OCI-LY7 (cell line): Measurements from ENCODE around the gene AGAP3. TPM values are rescaled to one million over a fixed set of nuclear protein-coding genes. Genes with fewer than 3 reads are reported as not detected.

Experiments used
- BruUV-seq: library from RNA; stranded (reverse); fragments of 400-500 nt; replicated peaks from 2 replicates; lab custom pipeline; 2021; lab: Mats Ljungman, UMichigan
- CTCF ChIA-PET: fragments of 300-600 bp; sonication (Branson Sonifier 250); formaldehyde crosslinking; loops from one replicate; lab custom pipeline; 2022; ENCODE audit warnings: antibody characterized with exemption; ENCODE audit not compliant: unreplicated experiment; lab: Charles Lee
- POLR2A ChIA-PET: fragments of 300-600 bp; sonication (Branson Sonifier 250); formaldehyde crosslinking; loops from one replicate; lab custom pipeline; 2022; ENCODE audit warnings: antibody characterized with exemption; lab: Charles Lee
- DNase-seq: peaks from one replicate; pipeline ENCODE4 v3.0.0-alpha.2; 2015; ENCODE audit warnings: low spot score
- H2AFZ ChIP-seq: fragments of 200-600 bp; sonication (generic), shearing (Covaris generic); 2 replicates; pipeline ENCODE4 v1.6.1; 2014; ENCODE audit warnings: mild to moderate bottlenecking, antibody characterized with exemption, low read length, moderate library complexity
- H3K27ac ChIP-seq: fragments of 200-600 bp; sonication (generic); 2 replicates; pipeline ENCODE4 v1.5.1; 2014; ENCODE audit warnings: mixed run types, low read depth, mild to moderate bottlenecking, moderate library complexity, low read length, inconsistent platforms; ENCODE audit not compliant: poor library complexity, severe bottlenecking
- H3K36me3 ChIP-seq: fragments of 200-600 bp; sonication (generic); 2 replicates; pipeline ENCODE4 v1.6.1; 2014; ENCODE audit warnings: mild to moderate bottlenecking, antibody characterized with exemption, low read length, moderate library complexity, mixed read lengths; ENCODE audit not compliant: insufficient read depth
- H3K4me1 ChIP-seq: fragments of 200-600 bp; sonication (generic); 2 replicates; pipeline ENCODE4 v1.5.1; 2014; ENCODE audit warnings: mild to moderate bottlenecking, low read length; ENCODE audit not compliant: insufficient read depth, poor library complexity, severe bottlenecking
- H3K4me2 ChIP-seq: fragments of 200-600 bp; sonication (generic); 2 replicates; pipeline ENCODE4 v1.6.1; 2014; ENCODE audit warnings: mild to moderate bottlenecking, low read length
- H3K4me3 ChIP-seq: fragments of 200-600 bp; sonication (generic); 2 replicates; pipeline ENCODE4 v1.5.1; 2014; ENCODE audit warnings: mild to moderate bottlenecking, low read depth, low read length; ENCODE audit not compliant: poor library complexity, severe bottlenecking
- H3K79me2 ChIP-seq: fragments of 200-600 bp; sonication (generic); 2 replicates; pipeline ENCODE4 v1.6.1; 2016; ENCODE audit warnings: low read depth, mild to moderate bottlenecking, low read length, moderate library complexity, mixed read lengths; ENCODE audit not compliant: insufficient read depth
- H3K9me2 ChIP-seq: fragments of 200-600 bp; sonication (generic); 2 replicates; pipeline ENCODE4 v1.6.1; 2016; ENCODE audit warnings: mild to moderate bottlenecking, low read length, mixed read lengths; ENCODE audit not compliant: insufficient read depth
- H3K9me3 ChIP-seq: fragments of 200-600 bp; sonication (generic); 2 replicates; pipeline ENCODE4 v1.6.1; 2014; ENCODE audit warnings: mild to moderate bottlenecking, mixed run types, low read length, mixed read lengths
- H4K20me1 ChIP-seq: fragments of 200-600 bp; sonication (generic); 2 replicates; pipeline ENCODE4 v1.6.1; 2014; ENCODE audit warnings: mild to moderate bottlenecking, antibody characterized with exemption, low read length, moderate library complexity, mixed read lengths; ENCODE audit not compliant: insufficient read depth
- EZH2phosphoT487 ChIP-seq: fragments of 200-600 bp; sonication (generic); IDR thresholded peaks from 2 replicates; pipeline ENCODE4 v1.6.1; 2018; ENCODE audit warnings: low read depth, borderline replicate concordance, mild to moderate bottlenecking, mixed run types, antibody characterized with exemption, low read length, moderate library complexity, mixed read lengths
- intact Hi-C: fragments of 100-400 bp; cut with micrococcal nuclease; formaldehyde crosslinking; loops from one replicate; pipeline ENCODE4 v1.10.0; 2022; ENCODE audit not compliant: unreplicated experiment
- total RNA-seq, 2 experiments: library from RNA; depleted of rRNA in 1 of 2; stranded (reverse); fragments of >200 nt in 1 of 2; shearing (Covaris generic) in 1 of 2; gene quantifications; 2 replicates each; pipeline ENCODE4 v1.2.3, GENCODE V29; 2014 to 2022
- TF ChIP-seq, protein P1 (sequence below): fragments of 200-600 bp; sonication (generic); conservative IDR thresholded peaks from 2 replicates; pipeline ENCODE4 v1.5.1; 2014; ENCODE audit warnings: mild to moderate bottlenecking, antibody characterized with exemption, low read length, moderate library complexity, mixed read lengths

The AGAP3 gene
- total RNA-seq, 2 experiments from 2014 or later = 4.8 to 30.9 TPM

DNA sequence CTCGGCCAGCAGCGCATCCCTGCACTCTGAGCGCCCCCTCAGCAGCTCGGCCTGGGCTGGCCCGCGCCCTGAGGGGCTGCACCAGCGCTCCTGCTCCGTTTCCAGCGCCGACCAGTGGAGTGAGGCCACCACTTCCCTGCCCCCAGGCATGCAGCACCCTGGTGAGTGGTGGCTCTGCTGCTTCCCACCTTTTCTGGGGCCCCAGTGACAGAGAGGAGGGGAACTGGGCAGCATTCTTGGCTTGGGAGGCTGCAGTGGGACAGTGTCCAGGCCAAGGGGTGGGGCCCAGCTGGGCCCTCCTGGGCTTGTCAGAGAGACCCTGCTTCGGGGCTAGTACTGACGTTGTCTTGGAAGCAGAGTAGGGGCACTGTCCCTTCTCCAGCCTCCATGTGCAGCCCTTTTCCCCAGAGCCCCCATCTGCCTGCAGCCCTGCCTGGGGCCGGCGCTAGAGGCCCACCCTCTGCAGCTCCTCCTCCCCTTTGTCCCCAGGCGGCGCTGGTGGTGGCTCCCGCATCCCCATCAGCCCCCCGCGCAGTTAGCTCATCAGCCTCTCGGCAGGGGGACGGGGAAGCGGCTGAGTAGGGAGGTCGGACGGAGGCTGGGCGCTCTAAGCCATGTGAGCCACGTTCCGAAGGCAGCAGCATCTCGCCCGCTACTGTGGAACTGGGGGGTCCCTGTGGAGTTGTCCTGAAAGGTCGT lies 52.0 kb downstream of the AGAP3 start:
- Histone ChIP-seq H4K20me1 (no peaks in the 10 kb centered on the region), H3K9me3 (no peaks in the 10 kb centered on the region), H3K27ac (no peak overlapping the region), H3K79me2 (no peaks in the 10 kb centered on the region), H3K36me3 (no peaks in the 10 kb centered on the region), H3K4me1 (no peaks in the 10 kb centered on the region), H3K4me3 (no peak overlapping the region), H3K9me2 (no peaks in the 10 kb centered on the region), H3K4me2 (no peak overlapping the region), H2AFZ (no peak overlapping the region)
- no TSS peak for BruUV-seq
- TF ChIP-seq EZH2phosphoT487 = no peak
- TF ChIP-seq, protein P1, sequence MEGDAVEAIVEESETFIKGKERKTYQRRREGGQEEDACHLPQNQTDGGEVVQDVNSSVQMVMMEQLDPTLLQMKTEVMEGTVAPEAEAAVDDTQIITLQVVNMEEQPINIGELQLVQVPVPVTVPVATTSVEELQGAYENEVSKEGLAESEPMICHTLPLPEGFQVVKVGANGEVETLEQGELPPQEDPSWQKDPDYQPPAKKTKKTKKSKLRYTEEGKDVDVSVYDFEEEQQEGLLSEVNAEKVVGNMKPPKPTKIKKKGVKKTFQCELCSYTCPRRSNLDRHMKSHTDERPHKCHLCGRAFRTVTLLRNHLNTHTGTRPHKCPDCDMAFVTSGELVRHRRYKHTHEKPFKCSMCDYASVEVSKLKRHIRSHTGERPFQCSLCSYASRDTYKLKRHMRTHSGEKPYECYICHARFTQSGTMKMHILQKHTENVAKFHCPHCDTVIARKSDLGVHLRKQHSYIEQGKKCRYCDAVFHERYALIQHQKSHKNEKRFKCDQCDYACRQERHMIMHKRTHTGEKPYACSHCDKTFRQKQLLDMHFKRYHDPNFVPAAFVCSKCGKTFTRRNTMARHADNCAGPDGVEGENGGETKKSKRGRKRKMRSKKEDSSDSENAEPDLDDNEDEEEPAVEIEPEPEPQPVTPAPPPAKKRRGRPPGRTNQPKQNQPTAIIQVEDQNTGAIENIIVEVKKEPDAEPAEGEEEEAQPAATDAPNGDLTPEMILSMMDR = no peak
- CTCF ChIA-PET = no interaction called here
- POLR2A ChIA-PET = no interaction called here
- DNase-seq = no peak
- intact Hi-C loops = no loop called here

- ChIA-PET POLR2A (interaction anchor here (0.6 kb wide), 1 partner anchor 14 kb away, joined by 6 read pairs; no protein-coding TSS in a partner anchor), CTCF (no interaction called here)
- Histone ChIP-seq H4K20me1 (no peaks in the 10 kb centered on the region), H3K36me3 (no peaks in the 10 kb centered on the region), H3K4me2 (no peak overlapping the region), H2AFZ (no peak overlapping the region), H3K4me3 (no peak overlapping the region), H3K9me3 (no peaks in the 10 kb centered on the region), H3K4me1 (no peaks in the 10 kb centered on the region), H3K27ac (no peak overlapping the region), H3K9me2 (no peaks in the 10 kb centered on the region), H3K79me2 (no peaks in the 10 kb centered on the region)
- no peak for TF ChIP-seq EZH2phosphoT487
- TF ChIP-seq, protein P1 = no peak
- no TSS peak for BruUV-seq
- intact Hi-C loops = no loop called here
- DNase-seq = no peak
These were observed 53.0 kb downstream of the AGAP3 start for GRCh38 chr7:151139071-151139790.

GRCh38 chr7:151139791-151140190 lies 53.5 kb downstream of the AGAP3 start:
- ChIA-PET POLR2A (no interaction called here), CTCF (no interaction called here)
- no peak for DNase-seq
- Histone ChIP-seq H3K36me3 (no peaks in the 10 kb centered on the region), H3K27ac (no peak overlapping the region), H2AFZ (no peak overlapping the region), H3K4me3 (no peak overlapping the region), H4K20me1 (no peaks in the 10 kb centered on the region), H3K9me3 (no peaks in the 10 kb centered on the region), H3K4me2 (no peak overlapping the region), H3K9me2 (no peaks in the 10 kb centered on the region), H3K79me2 (no peaks in the 10 kb centered on the region), H3K4me1 (no peaks in the 10 kb centered on the region)
- intact Hi-C loops = no loop called here
- no peak for TF ChIP-seq EZH2phosphoT487
- TF ChIP-seq, protein P1 = no peak
- no TSS peak for BruUV-seq
